Retinal pigment epithelial cell (primary cell): ENCODE data around the gene TNFRSF13B.

ENCODE experiments used
- DNase-seq: peaks from one replicate; pipeline ENCODE4 v3.0.0-alpha.2; 2010; ENCODE audit warnings: low read depth
- H3K4me3 ChIP-seq: 2 replicates; pipeline ENCODE4 v1.5.1; 2011; ENCODE audit warnings: mild to moderate bottlenecking, low read length, control low read depth, moderate library complexity
- TF ChIP-seq, protein P1 (sequence below): conservative IDR thresholded peaks from 2 replicates; pipeline ENCODE4 v1.5.1; 2011; ENCODE audit warnings: low read depth, low read length, control low read depth, inconsistent platforms

The TNFRSF13B gene

DNA sequence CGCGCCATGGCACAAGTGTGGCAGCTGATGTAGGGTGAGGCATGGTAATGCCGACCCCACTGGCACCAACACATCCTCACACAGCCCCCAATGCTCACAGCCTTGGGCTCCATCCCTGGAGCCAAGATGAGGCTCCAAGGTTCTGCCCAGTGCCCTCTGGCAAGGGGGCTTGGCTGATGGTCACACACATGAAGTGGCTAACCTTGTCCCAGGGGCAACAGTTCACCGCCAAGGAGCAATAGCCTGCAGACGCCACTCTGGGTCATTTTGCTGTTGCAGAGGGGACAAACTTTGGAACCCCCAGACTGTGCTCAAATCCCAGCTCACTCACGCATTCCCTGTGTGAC, 26.8 kb downstream of the TNFRSF13B start:
- no peak for DNase-seq
- TF ChIP-seq, protein P1, sequence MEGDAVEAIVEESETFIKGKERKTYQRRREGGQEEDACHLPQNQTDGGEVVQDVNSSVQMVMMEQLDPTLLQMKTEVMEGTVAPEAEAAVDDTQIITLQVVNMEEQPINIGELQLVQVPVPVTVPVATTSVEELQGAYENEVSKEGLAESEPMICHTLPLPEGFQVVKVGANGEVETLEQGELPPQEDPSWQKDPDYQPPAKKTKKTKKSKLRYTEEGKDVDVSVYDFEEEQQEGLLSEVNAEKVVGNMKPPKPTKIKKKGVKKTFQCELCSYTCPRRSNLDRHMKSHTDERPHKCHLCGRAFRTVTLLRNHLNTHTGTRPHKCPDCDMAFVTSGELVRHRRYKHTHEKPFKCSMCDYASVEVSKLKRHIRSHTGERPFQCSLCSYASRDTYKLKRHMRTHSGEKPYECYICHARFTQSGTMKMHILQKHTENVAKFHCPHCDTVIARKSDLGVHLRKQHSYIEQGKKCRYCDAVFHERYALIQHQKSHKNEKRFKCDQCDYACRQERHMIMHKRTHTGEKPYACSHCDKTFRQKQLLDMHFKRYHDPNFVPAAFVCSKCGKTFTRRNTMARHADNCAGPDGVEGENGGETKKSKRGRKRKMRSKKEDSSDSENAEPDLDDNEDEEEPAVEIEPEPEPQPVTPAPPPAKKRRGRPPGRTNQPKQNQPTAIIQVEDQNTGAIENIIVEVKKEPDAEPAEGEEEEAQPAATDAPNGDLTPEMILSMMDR: no peak
- no peak overlapping the region for H3K4me3 ChIP-seq

DNA sequence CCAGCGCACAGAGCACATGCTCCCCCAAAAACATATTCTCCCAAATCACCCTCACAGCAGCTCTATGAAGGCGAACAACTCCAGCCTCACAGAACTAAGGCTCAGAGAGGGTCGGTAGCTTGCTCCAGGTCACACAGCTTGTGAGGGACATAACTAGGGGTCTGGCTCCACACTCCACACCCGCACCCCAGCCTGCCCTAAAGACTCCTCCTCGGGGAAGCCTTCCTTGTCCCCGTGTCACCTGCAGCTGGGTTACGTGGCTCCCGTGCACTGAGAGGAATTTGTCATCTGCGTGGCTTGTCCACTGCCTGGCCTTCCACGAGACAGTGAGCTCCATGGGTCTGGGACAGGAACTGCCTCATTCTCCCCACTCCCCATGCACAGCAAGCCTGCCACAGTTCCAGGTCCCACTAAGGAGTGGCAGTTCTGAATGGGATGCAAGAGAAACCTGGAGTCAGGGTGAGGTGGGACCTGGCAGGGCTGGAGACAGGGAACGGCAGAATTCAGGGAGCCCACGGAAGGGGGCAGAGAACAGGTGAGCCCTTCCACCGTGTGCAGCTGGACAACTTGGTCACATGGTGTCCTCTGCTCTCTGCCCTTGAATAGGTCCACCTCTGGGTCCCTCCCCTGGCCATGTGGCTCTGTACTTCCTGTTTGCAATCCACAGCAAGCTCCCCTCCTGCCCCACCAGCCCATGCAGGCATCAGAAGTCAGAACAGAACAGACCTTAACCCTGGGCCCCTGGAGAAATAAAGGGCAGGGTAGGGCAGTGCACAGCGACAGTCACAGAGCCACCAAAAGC, 27.4 kb downstream of the TNFRSF13B start:
- no peak overlapping the region for H3K4me3 ChIP-seq
- no peak for DNase-seq
- TF ChIP-seq, protein P1: no peak

DNA sequence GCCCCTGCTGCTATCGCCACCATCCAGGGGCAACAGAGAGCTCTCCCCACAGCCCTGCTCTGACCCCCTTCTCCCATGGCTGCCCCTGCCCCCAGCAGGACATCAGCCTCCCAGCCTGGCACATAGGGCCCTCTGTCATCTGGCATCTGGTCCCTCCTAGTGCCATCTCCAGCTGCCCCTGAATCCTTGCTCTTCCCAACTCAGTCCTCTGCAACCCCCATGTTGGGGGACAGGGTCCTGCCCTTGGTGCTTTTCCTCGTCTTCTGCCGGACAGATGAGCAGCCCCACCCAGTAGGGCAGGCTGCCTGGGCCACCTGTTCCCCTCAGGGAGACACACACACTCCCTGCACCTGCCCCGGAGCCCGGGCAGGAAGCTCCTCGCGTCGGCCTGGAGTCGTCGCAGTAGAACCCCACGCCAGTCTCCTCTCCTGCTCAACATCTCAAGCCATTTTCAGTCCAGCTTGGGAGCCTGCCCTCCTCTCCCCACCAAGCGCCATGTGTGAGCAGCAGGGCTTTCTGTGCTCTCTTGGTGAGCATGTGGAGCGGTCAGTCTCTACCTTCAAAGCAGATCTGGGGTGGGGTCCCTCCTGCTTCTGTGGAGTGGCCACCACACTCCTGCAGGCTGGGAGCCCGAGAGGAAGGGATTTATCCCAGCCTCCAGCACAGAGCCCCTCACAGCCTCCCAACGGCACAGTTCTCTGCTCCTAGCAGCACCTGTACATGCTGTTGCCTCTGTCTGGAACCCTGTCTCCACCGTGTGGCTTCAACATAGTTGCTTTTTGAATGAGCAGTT, 28.2 kb downstream of the TNFRSF13B start:
- DNase-seq: no peak
- H3K4me3 ChIP-seq: no peak overlapping the region

DNA sequence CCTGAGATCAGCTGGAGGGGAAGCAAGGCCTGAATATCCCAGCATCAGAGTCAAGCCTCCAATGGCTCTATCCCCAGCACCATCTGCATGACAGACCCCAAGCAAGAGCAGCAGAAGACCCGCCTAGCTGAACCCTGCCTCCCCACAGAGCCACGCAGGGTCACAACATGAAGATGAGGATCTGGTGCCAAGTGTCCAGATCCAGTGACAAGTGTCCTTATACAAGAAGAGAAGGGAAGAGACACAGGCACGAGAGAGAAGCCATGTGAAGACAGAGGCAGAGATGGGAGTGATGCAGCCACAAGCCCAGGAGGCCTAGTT, 28.9 kb downstream of the TNFRSF13B start:
- TF ChIP-seq, protein P1: no peak
- no peak overlapping the region for H3K4me3 ChIP-seq
- DNase-seq: no peak

More for the DNA sequence above, 28.2 kb downstream of the TNFRSF13B start:
- TF ChIP-seq, protein P1: no peak

DNA sequence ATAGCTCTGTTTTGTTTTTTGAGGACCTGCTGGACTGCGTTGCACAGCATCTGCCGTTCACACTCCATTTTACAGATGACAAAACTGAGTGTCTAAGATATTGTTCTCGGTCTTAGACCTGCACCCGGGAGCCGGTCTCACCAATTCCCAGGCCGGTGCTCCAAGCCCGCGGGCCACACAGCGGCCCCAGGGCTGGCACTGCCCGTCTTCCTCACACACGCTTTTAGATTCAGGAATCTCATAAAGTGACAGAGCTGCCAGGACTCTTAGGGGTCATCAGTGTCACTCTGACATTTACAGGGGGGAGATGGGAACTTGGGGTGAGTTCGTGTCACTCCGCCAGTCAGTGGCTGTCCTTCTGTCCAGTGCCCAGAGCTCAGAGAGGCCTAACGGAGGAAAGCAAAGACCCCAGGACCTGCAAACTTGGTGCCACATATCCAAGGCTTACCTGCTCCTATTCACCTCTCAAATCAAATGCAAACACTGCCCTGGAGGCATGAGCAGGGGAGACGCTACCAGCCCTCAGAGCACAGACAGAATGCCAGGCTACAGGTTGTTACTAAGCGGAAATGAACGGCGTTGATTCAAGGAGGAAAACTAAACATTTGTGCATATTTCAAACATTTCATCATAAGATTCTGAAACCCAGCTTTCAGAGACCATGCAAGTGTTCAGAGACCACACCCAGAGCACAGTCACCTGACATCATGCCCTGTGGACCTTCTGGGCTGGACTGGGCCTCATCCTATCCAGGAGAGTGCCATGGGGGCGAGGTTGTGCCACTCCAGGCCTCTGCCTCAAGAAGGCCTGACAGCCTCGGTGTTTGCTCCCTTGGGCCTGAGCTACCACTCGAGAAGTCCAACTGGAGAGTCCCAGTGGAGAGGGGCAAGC, 29.5 kb downstream of the TNFRSF13B start:
- no peak overlapping the region for H3K4me3 ChIP-seq
- TF ChIP-seq, protein P1: no peak
- DNase-seq: no peak

DNA sequence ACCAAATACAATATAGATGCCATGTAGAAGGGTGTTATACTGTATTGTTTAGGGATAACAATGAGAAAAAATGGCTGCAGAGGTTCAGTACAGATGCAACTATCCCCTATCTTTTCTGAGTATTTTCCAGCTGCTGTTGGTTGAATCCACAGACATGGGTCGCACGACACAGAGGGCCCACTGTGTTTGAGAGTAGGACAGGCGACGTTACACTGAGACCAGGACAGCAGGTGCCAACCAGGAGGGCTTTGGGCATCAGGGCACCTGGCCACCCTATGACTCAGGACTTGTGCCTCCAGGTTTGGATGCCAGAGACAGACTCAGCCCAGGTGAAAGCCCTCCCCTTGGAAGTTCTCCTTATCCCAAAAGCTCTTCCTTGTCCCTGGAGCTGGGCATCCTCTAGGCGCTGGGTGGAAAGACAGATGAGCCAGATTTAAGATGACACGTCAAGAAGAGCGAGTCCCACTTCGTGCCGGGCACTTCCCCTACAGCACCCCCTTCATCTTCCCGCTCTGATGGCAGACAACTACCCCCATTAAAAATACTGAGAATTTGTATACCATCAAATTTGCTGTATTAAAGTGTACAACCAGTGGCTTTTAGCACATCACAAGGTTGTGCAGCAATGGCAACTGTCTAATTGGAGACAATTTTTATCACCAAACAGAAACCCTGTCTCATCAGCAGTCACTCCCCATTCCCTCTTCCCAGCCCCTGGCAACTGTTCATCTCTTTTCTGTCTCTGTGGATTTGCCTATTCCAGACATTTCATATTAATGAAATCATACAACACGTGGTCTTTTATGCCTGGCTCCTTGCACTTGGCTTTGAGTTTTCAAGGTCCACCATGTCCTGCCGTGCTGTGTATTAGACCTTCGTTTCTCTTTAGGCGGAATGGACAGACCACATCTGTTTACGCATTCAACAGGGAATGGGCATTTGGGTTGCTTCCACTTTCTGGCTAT, 30.6 kb downstream of the TNFRSF13B start:
- TF ChIP-seq, protein P1: no peak
- no peak overlapping the region for H3K4me3 ChIP-seq
- no peak for DNase-seq
